Activated CD4-positive, alpha-beta T cell treated with anti-CD3 and anti-CD28 coated beads for 4 hours (primary cell): ENCODE results near the gene NXPH1.
A peak's percentile ranks its signal among the peaks of the same experiment; 100 is the strongest.

Experiments used
- DNase-seq, 2 donors: peaks; one replicate each; pipeline ENCODE4 v3.0.0-alpha.2; 2020

The NXPH1 gene

GRCh38 chr7:8433477-8434289, at the start of gene NXPH1:
NXPH1 (plus strand) TSS chr7:8433609.
- DNase-seq, result no peak

GRCh38 chr7:8384901-8385300, 48.5 kb upstream of the NXPH1 start:
- DNase-seq, result no peak

- DNase-seq, result no peak
These were observed 46.4 kb upstream of the NXPH1 start for GRCh38 chr7:8386926-8387550.

- DNase-seq, result no peak
These were observed 45.7 kb upstream of the NXPH1 start for GRCh38 chr7:8387551-8388256.

GRCh38 chr7:8388257-8388625, 45.2 kb upstream of the NXPH1 start:
- no peak for DNase-seq

- DNase-seq, result no peak
These were observed 43.7 kb upstream of the NXPH1 start for GRCh38 chr7:8389593-8390261.

- DNase-seq, result no peak
These were observed 43.2 kb upstream of the NXPH1 start for GRCh38 chr7:8390262-8390626.

- no peak for DNase-seq
These were observed 41.9 kb upstream of the NXPH1 start for GRCh38 chr7:8391353-8392062.

GRCh38 chr7:8396294-8396693, 37.1 kb upstream of the NXPH1 start:
- DNase-seq, result no peak

GRCh38 chr7:8408871-8409270, 24.5 kb upstream of the NXPH1 start:
- no peak for DNase-seq

GRCh38 chr7:8411103-8411502, 22.3 kb upstream of the NXPH1 start:
- DNase-seq, result no peak

GRCh38 chr7:8413600-8413999, 19.8 kb upstream of the NXPH1 start:
- DNase-seq, result no peak

GRCh38 chr7:8418629-8419245, 14.7 kb upstream of the NXPH1 start:
- DNase-seq, result peak; percentile 45 to 50

- no peak for DNase-seq
These were observed 11.2 kb upstream of the NXPH1 start for GRCh38 chr7:8422177-8422576.

GRCh38 chr7:8423057-8423456, 10.4 kb upstream of the NXPH1 start:
- no peak for DNase-seq

GRCh38 chr7:8425223-8425622, 8.2 kb upstream of the NXPH1 start:
- no peak for DNase-seq

- DNase-seq, result no peak
These were observed 2.8 kb upstream of the NXPH1 start for GRCh38 chr7:8430643-8431042.

GRCh38 chr7:8434290-8435002, 1.0 kb downstream of the NXPH1 start:
- DNase-seq, result no peak

GRCh38 chr7:8435095-8435494, 1.7 kb downstream of the NXPH1 start:
- no peak for DNase-seq

GRCh38 chr7:8435590-8436545, 2.5 kb downstream of the NXPH1 start:
- no peak for DNase-seq
